ENCODE results near the gene JCHAIN.
"Not testable (repeated sequence)": the region's sequence is repeated elsewhere in the genome, so short reads cannot be mapped to it uniquely, and the experiment has no call there.

JCHAIN gene

GRCh38 chr4:70703619-70704214 lies 37.4 kb upstream of the JCHAIN start:
- Histone ChIP-seq H3K9ac (ENCODE audit: low read depth, low read length) (peak overlapping the region; percentile 87), H3K4me1 (ENCODE audit: insufficient read depth, low read length) (0 out of 2 replicates have a peak, but pooled peaks cover 7% of the 10 kb centered on the region), H3K9me3 (ENCODE audit: control insufficient read depth, insufficient read depth, low read length) (no peaks in the 10 kb centered on the region), H3K36me3 (ENCODE audit: insufficient read depth, low read length) (no peaks in the 10 kb centered on the region)

GRCh38 chr4:70702592-70702991 lies 36.3 kb upstream of the JCHAIN start:
- H3K9ac ChIP-seq (ENCODE audit: low read depth, low read length); H3K36me3 ChIP-seq (ENCODE audit: insufficient read depth, low read length); H3K9me3 ChIP-seq (ENCODE audit: control insufficient read depth, insufficient read depth, low read length); H3K4me1 ChIP-seq (ENCODE audit: insufficient read depth, low read length): not testable (repeated sequence)

DNA sequence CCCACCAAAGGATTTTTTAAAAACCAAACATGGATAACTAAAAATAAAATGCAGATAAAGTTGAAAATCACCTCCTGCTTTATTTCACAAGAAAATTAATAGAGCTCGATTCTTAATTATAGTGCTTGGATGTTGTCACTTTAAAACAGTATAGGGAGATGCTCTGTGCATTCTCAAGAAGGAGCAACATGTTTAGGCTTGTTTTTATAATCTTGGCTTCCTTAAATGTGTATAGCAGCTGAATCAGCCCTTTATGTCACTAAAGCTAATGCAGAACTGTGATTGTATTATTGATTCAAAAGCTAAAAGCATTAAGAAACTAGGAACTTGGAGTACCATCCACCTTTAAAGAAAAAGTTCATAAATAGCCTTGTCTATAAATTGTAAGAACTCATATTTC lies 35.0 kb upstream of the JCHAIN start:
- Histone ChIP-seq H3K4me1 (ENCODE audit: insufficient read depth, low read length) (0 out of 2 replicates have a peak, but pooled peaks cover 1% of the 10 kb centered on the region), H3K36me3 (ENCODE audit: insufficient read depth, low read length) (no peaks in the 10 kb centered on the region), H3K9ac (ENCODE audit: low read depth, low read length) (no peak overlapping the region), H3K9me3 (ENCODE audit: control insufficient read depth, insufficient read depth, low read length) (no peaks in the 10 kb centered on the region)

GRCh38 chr4:70700712-70701111 lies 34.4 kb upstream of the JCHAIN start:
- Histone ChIP-seq H3K36me3 (ENCODE audit: insufficient read depth, low read length) (no peaks in the 10 kb centered on the region), H3K4me1 (ENCODE audit: insufficient read depth, low read length) (no peaks in the 10 kb centered on the region), H3K9ac (ENCODE audit: low read depth, low read length) (no peak overlapping the region), H3K9me3 (ENCODE audit: control insufficient read depth, insufficient read depth, low read length) (no peaks in the 10 kb centered on the region)

GRCh38 chr4:70698435-70698834 lies 32.1 kb upstream of the JCHAIN start:
- not testable (repeated sequence) for H3K9ac ChIP-seq (ENCODE audit: low read depth, low read length); H3K9me3 ChIP-seq (ENCODE audit: control insufficient read depth, insufficient read depth, low read length); H3K4me1 ChIP-seq (ENCODE audit: insufficient read depth, low read length); H3K36me3 ChIP-seq (ENCODE audit: insufficient read depth, low read length)

DNA sequence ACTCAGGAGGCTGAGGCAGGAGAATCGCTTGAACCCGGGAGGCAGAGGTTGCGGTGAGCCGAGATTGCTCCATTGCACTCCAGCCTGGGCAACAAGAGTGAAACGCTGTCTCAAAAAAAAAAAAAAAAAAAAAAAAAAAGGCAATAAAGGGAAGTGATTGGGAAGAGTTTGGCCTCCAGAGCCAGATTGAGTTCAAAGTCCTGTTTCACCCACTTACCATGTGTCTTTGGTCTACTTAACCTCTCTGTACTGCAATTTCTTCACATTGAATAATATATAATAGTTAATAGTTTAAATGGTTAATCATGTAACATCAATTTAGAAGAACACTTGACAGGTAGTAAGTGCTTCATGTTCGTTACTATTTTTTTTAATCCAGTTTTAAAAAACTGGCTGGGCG lies 28.3 kb upstream of the JCHAIN start:
- not testable (repeated sequence) for H3K36me3 ChIP-seq (ENCODE audit: insufficient read depth, low read length)

GRCh38 chr4:70691661-70692060 lies 25.4 kb upstream of the JCHAIN start:
- 0 out of 2 replicates have a peak, but pooled peaks cover 4% of the 10 kb centered on the region for H3K36me3 ChIP-seq (ENCODE audit: insufficient read depth, low read length)
- H3K9me3 ChIP-seq (ENCODE audit: control insufficient read depth, insufficient read depth, low read length): no peaks in the 10 kb centered on the region
- no peak overlapping the region for H3K9ac ChIP-seq (ENCODE audit: low read depth, low read length)
- H3K4me1 ChIP-seq (ENCODE audit: insufficient read depth, low read length): peaks cover 2% of the 10 kb centered on the region; the same call in 1 of the 2 replicates

More for the DNA sequence above, 28.3 kb upstream of the JCHAIN start:
- not testable (repeated sequence) for H3K4me1 ChIP-seq (ENCODE audit: insufficient read depth, low read length); H3K9me3 ChIP-seq (ENCODE audit: control insufficient read depth, insufficient read depth, low read length); H3K9ac ChIP-seq (ENCODE audit: low read depth, low read length)

DNA sequence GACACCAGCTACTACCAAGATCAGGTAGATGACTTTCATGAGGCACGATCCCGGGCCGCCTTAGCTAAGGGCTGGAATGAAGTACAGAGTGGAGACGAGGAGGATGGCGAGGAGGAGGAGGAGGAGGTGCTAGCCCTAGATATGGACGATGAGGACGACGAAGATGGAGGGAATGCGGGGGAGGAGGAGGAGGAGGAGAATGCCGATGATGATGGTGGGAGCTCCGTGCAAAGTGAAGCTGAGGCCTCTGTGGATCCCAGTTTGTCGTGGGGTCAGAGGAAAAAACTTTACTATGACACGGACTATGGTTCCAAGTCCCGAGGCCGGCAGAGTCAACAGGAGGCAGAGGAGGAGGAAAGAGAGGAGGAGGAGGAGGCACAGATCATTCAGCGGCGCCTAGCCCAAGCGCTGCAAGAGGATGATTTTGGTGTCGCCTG lies 22.5 kb upstream of the JCHAIN start:
- H3K9me3 ChIP-seq (ENCODE audit: control insufficient read depth, insufficient read depth, low read length): no peaks in the 10 kb centered on the region
- H3K36me3 ChIP-seq (ENCODE audit: insufficient read depth, low read length): 0 out of 2 replicates have a peak, but pooled peaks cover 4% of the 10 kb centered on the region
- peak overlapping the region; percentile 70 for H3K9ac ChIP-seq (ENCODE audit: low read depth, low read length)
- peaks cover 2% of the 10 kb centered on the region; the same call in 1 of the 2 replicates for H3K4me1 ChIP-seq (ENCODE audit: insufficient read depth, low read length)

- Histone ChIP-seq H3K36me3 (ENCODE audit: insufficient read depth, low read length) (0 out of 2 replicates have a peak, but pooled peaks cover 4% of the 10 kb centered on the region), H3K9ac (ENCODE audit: low read depth, low read length) (peak within 1 kb of the TSS; percentile 70), H3K4me1 (ENCODE audit: insufficient read depth, low read length) (peaks cover 2% of the 10 kb centered on the region; the same call in 1 of the 2 replicates), H3K9me3 (ENCODE audit: control insufficient read depth, insufficient read depth, low read length) (no peaks in the 10 kb centered on the region)
Measured at GRCh38 chr4:70687821-70688794, 21.8 kb upstream of the JCHAIN start, which contains the start of gene UTP3. UTP3 (plus strand) TSS chr4:70688532; CDS start chr4:70688678, 146 bp downstream.

DNA sequence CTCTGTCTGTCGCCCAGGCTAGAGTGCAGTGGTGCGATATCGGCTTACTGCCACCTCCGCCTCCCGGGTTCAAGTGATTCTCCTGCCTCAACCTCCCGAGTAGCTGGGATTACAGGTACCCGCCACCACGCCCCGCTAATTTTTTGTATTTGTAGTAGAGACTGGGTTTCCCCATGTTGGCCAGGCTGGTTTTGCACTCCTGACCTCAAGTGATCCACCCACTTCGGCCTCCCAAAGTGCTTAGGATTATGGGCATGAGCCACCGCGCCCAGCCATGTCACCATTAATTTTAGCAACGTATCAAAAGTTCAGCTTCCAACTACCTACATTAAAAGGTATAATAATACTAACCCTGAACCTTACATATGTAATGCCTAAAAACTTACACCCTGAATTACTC lies 21.1 kb upstream of the JCHAIN start:
- Histone ChIP-seq H3K36me3 (ENCODE audit: insufficient read depth, low read length) (0 out of 2 replicates have a peak, but pooled peaks cover 4% of the 10 kb centered on the region), H3K9me3 (ENCODE audit: control insufficient read depth, insufficient read depth, low read length) (no peaks in the 10 kb centered on the region), H3K4me1 (ENCODE audit: insufficient read depth, low read length) (peaks cover 2% of the 10 kb centered on the region; the same call in 1 of the 2 replicates), H3K9ac (ENCODE audit: low read depth, low read length) (peak overlapping the region; percentile 70)

GRCh38 chr4:70682142-70682541 lies 15.8 kb upstream of the JCHAIN start:
- not testable (repeated sequence) for H3K36me3 ChIP-seq (ENCODE audit: insufficient read depth, low read length); H3K9me3 ChIP-seq (ENCODE audit: control insufficient read depth, insufficient read depth, low read length); H3K9ac ChIP-seq (ENCODE audit: low read depth, low read length); H3K4me1 ChIP-seq (ENCODE audit: insufficient read depth, low read length)

DNA sequence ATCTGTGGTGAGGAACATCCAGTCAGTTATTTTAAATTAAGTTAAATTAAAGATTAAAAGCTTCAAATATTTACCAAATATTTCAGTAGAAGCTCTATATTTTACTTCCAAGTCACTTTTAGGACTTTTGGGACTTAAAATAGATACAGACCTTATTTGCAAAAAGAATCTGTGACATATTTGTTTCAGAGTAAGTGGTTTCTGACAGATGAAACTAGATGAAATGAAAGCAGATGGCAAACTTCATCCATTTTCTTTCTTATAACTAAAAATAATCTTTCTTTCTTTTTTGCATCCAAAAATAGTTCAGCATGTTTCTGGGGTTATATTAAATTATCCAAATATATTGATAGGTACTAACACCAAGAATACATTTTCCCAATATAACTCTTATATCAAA lies 15.4 kb upstream of the JCHAIN start:
- Histone ChIP-seq H3K4me1 (ENCODE audit: insufficient read depth, low read length) (no peaks in the 10 kb centered on the region), H3K9me3 (ENCODE audit: control insufficient read depth, insufficient read depth, low read length) (no peaks in the 10 kb centered on the region), H3K36me3 (ENCODE audit: insufficient read depth, low read length) (no peaks in the 10 kb centered on the region), H3K9ac (ENCODE audit: low read depth, low read length) (no peak overlapping the region)

GRCh38 chr4:70680934-70681333 lies 14.6 kb upstream of the JCHAIN start:
- H3K9ac ChIP-seq (ENCODE audit: low read depth, low read length): no peak overlapping the region

GRCh38 chr4:70678383-70678999 lies 12.2 kb upstream of the JCHAIN start:
- no peaks in the 10 kb centered on the region for H3K4me1 ChIP-seq (ENCODE audit: insufficient read depth, low read length)
- no peaks in the 10 kb centered on the region for H3K9me3 ChIP-seq (ENCODE audit: control insufficient read depth, insufficient read depth, low read length)
- no peaks in the 10 kb centered on the region for H3K36me3 ChIP-seq (ENCODE audit: insufficient read depth, low read length)
- no peak overlapping the region for H3K9ac ChIP-seq (ENCODE audit: low read depth, low read length)

More at GRCh38 chr4:70680934-70681333, 14.6 kb upstream of the JCHAIN start:
- H3K4me1 ChIP-seq (ENCODE audit: insufficient read depth, low read length): no peaks in the 10 kb centered on the region
- no peaks in the 10 kb centered on the region for H3K36me3 ChIP-seq (ENCODE audit: insufficient read depth, low read length)
- no peaks in the 10 kb centered on the region for H3K9me3 ChIP-seq (ENCODE audit: control insufficient read depth, insufficient read depth, low read length)

All from ES-I3 (cell line).